CD4-positive, alpha-beta T cell treated with Interleukin-12 subunit alpha and Interleukin-12 subunit beta, for 1 hour (primary cell): ENCODE data around the gene RAB6C.
"Not testable (repeated sequence)": the region's sequence is repeated elsewhere in the genome, so short reads cannot be mapped to it uniquely, and the experiment has no call there.

Source experiments
- DNase-seq: peaks from one replicate; pipeline ENCODE4 v3.0.0-alpha.2; 2020

RAB6C gene

GRCh38 chr2:129996657-129997237 lies 17.3 kb downstream of the RAB6C start:
- not testable (repeated sequence) for DNase-seq

GRCh38 chr2:129998771-129999170 lies 19.3 kb downstream of the RAB6C start:
- DNase-seq: not testable (repeated sequence)

DNA sequence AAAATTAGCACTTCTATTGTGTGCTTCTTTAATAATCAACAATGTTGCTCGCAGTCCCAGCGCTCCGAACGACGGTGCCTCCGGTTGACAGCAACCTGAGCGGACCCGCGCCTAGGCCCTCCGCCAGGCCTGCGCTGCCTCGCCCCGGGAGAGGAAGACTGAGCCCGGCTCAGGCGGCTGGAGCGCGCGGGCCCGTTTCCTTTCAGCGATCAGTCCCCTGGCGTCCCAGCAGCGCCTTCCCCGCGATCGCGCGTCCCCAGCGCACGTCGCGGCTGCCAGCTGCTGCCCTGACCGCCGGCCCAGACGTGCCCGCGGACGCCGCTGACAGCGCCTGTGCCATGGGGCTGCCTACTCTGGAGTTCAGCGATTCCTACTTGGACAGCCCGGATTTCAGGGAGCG lies 26.4 kb downstream of the RAB6C start:
- DNase-seq: not testable (repeated sequence)

DNA sequence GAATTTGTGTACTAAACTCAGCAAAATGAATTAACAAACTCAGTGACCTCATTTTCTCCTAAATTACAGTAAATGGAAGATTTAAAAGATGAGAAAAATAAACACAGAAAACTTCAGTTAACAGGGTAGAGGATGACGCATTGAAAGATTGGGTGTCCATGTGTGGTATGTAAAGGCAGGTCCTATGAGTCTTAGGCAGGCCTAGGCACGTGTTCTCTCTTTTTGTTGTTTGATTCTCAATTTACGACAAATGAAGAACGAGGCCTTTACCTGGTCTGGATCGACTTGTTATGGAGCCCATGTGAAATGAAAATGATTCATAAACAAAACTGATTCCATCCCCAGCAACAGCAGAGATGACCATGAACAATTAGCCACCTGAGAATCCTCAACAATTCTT lies 37.2 kb downstream of the RAB6C start:
- not testable (repeated sequence) for DNase-seq

GRCh38 chr2:130019402-130019801 lies 39.9 kb downstream of the RAB6C start:
- DNase-seq: no peak

DNA sequence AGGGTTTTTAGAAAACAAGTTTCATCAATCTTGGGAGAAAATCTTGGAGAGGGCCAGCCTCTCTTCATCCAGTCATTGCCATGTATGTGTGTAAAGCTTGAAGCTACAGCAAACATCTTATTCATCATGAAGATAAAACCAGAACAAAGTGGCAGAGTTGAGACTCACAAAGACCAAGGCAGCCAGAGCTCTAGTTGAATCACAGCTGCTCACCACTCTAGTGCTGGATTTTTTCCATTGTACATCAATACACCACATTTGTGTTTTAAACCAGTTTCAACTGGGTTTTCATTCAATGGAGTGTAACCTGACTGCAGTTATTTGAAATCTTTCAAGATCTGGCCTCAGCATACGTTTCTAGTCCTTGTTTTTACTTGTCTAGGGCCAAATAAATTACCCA lies 40.6 kb downstream of the RAB6C start:
- DNase-seq: not testable (repeated sequence)

DNA sequence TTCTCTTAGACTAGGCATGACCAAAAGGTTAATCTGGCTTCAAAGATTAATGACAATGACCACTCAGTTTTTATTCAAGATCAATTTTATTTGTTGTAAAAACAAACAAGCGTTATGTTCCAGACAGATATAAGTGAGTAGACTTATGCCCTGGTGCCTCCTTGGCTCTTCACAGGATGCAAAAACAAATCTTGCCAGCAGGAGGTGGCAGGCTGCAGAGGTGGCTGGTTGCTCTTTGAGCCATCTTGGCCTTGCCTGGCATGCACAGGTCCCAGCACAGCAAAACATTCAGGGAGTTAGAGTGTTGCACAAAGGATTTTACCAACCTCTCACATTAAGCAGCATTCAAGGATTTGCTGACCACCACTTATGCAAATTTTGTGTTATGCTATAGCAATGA lies 46.5 kb downstream of the RAB6C start:
- DNase-seq: not testable (repeated sequence)
